K562 treated with DMSO at 1 percent for 24 hours (cell line): Measurements from ENCODE around the gene WFDC2. TPM values are rescaled to one million over a fixed set of nuclear protein-coding genes. Genes with fewer than 3 reads are reported as not detected.

ENCODE experiments used
- total RNA-seq: library from RNA; unstranded; fragments of 300-600 nt; gene quantifications from 2 replicates; pipeline ENCODE4 v1.2.3, GENCODE V29; 2022; ENCODE audit warnings: low read depth; ENCODE audit not compliant: insufficient read depth

Gene WFDC2
- total RNA-seq, result not detected in 2 replicates

GRCh38 chr20:45469336-45470261, at the start of gene WFDC2:
WFDC2 (plus strand) TSS chr20:45469753; CDS start chr20:45469782, 29 bp downstream.

GRCh38 chr20:45515147-45515913, 45.8 kb downstream of the WFDC2 start, which contains the start of gene SPINT3:
SPINT3 (minus strand) TSS chr20:45515622; CDS start chr20:45515608, 14 bp downstream.

Other genes with a start within 250 kb of the WFDC2 start
- gene SEMG2, start 248.4 kb upstream of the WFDC2 start, total RNA-seq, result not detected in 2 replicates
- gene SLPI, start 215.2 kb upstream of the WFDC2 start, total RNA-seq, result not detected in 2 replicates
- not detected in 2 replicates for gene RBPJL, start 162.9 kb upstream of the WFDC2 start, total RNA-seq
- 0.22 TPM in 1 of 2 replicates, not detected in the other for gene MATN4, start 161.5 kb upstream of the WFDC2 start, total RNA-seq
- gene SDC4, start 121.3 kb upstream of the WFDC2 start, total RNA-seq, result 11.9 and 12.1 TPM in 2 replicates
- 25.8 and 30.4 TPM in 2 replicates for gene SYS1, start 106.6 kb upstream of the WFDC2 start, total RNA-seq
- gene TP53TG5, start 91.4 kb upstream of the WFDC2 start, total RNA-seq, result 0.41 TPM in 1 of 2 replicates, not detected in the other
- 40.5 and 44.7 TPM in 2 replicates for gene DBNDD2, start 61.5 kb upstream of the WFDC2 start, total RNA-seq
- gene PIGT, start 53.6 kb upstream of the WFDC2 start, total RNA-seq, result 109 and 122 TPM in 2 replicates
- not detected in 2 replicates for gene SPINT3, start 45.9 kb downstream of the WFDC2 start, total RNA-seq
- not detected in 2 replicates for gene WFDC6, start 69.7 kb downstream of the WFDC2 start, total RNA-seq
- gene EPPIN, start 77.6 kb downstream of the WFDC2 start, total RNA-seq, result not detected in 2 replicates
- gene WFDC8, start 109.5 kb downstream of the WFDC2 start, total RNA-seq, result not detected in 2 replicates
- not detected in 2 replicates for gene WFDC10A, start 160.0 kb downstream of the WFDC2 start, total RNA-seq
- not detected in 2 replicates for gene WFDC9, start 161.5 kb downstream of the WFDC2 start, total RNA-seq
- gene WFDC11, start 200.5 kb downstream of the WFDC2 start, total RNA-seq, result not detected in 2 replicates
- gene WFDC13, start 232.3 kb downstream of the WFDC2 start, total RNA-seq, result not detected in 2 replicates
- gene WFDC10B, start 235.3 kb downstream of the WFDC2 start, total RNA-seq, result not detected in 2 replicates